ENCODE results near the gene HAO2.
"Not testable (repeated sequence)": the region's sequence is repeated elsewhere in the genome, so short reads cannot be mapped to it uniquely, and the experiment has no call there.

The HAO2 gene

DNA sequence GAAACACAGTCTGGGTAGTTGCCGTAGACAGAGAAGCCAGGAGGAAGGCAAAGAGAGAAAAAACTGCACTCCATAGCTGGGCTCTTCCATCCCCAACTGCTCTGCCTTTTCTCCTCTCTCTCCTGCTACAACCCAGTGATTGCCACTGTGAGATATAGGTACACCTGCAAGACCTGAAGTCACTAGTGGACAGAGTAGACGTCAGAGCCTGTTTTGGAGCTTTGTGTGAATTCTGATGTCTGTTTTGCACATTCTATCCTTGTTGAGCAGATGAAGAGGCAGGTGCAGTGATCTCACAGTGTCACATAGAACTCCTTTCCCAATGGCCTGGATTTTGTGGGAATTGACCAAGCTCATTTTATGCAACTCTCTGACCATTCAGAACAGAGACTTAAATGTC lies 2.2 kb downstream of the HAO2 start:
- H3K27me3 ChIP-seq (ENCODE audit: control insufficient read depth, insufficient read depth, low read length), result no peaks in the 10 kb centered on the region
- H3K4me3 ChIP-seq (ENCODE audit: low read depth, low read length), result no peak overlapping the region
- H3K9me3 ChIP-seq (ENCODE audit: control insufficient read depth, insufficient read depth, low read length), result no peaks in the 10 kb centered on the region
- H3K9ac ChIP-seq (ENCODE audit: low read depth, low read length), result no peak overlapping the region
- H3K36me3 ChIP-seq (ENCODE audit: control insufficient read depth, insufficient read depth, low read length), result no peaks in the 10 kb centered on the region
- H3K4me1 ChIP-seq (ENCODE audit: control insufficient read depth, insufficient read depth, low read length), result peaks cover 8% of the 10 kb centered on the region

DNA sequence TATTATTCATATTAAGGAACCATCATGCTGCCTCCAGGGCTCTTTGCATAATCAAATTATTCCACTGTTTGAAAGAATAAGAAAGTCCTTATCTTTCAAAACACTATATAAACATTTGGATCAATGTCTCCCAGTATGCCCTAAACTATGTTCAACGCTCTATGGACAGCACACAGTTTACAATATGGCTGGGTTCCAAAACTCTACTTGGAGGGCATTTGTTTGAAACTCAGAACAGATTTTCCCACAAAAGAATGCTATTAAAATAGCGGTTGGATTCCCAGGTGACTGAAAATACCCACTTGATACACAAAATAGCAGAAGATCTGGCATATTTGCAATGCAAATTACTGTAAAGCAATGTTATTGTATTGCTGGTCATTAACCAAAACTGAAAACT lies 3.2 kb downstream of the HAO2 start:
- no peaks in the 10 kb centered on the region for H3K27me3 ChIP-seq (ENCODE audit: control insufficient read depth, insufficient read depth, low read length)
- H3K36me3 ChIP-seq (ENCODE audit: control insufficient read depth, insufficient read depth, low read length), result no peaks in the 10 kb centered on the region
- no peak overlapping the region for H3K4me3 ChIP-seq (ENCODE audit: low read depth, low read length)
- H3K4me1 ChIP-seq (ENCODE audit: control insufficient read depth, insufficient read depth, low read length), result peaks cover 8% of the 10 kb centered on the region
- H3K9me3 ChIP-seq (ENCODE audit: control insufficient read depth, insufficient read depth, low read length), result no peaks in the 10 kb centered on the region
- H3K9ac ChIP-seq (ENCODE audit: low read depth, low read length), result no peak overlapping the region

DNA sequence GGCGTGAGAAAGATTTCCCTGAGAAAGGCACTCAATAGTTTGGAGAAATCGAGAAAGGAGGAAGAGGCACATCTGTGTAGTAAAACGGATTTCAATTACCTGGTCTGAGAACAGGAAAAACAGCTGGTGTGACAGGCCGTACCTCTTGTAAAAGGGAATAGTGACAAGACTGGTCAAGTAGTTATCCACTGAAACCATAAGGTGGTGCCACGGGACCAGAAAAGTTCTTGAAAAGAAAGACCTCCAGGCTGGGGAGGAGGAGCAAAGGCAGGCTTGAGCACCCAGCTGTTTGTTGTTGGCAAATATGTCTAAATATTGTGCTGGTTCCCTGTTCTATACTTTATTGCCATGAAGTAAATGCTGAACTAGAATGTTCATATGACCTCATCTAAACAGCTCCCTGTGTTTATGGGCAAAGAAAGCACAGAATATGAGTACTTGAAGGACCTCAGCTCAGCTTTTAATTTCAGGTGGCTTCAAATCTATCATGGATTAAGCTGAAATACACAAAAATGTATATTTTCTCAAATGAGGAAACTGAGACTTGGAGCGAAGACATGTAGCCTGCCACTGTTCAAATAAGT lies 4.0 kb downstream of the HAO2 start:
- Histone ChIP-seq H3K36me3 (ENCODE audit: control insufficient read depth, insufficient read depth, low read length) (no peaks in the 10 kb centered on the region), H3K4me1 (ENCODE audit: control insufficient read depth, insufficient read depth, low read length) (peaks cover 8% of the 10 kb centered on the region), H3K9ac (ENCODE audit: low read depth, low read length) (no peak overlapping the region), H3K27me3 (ENCODE audit: control insufficient read depth, insufficient read depth, low read length) (no peaks in the 10 kb centered on the region), H3K4me3 (ENCODE audit: low read depth, low read length) (no peak overlapping the region), H3K9me3 (ENCODE audit: control insufficient read depth, insufficient read depth, low read length) (no peaks in the 10 kb centered on the region)

DNA sequence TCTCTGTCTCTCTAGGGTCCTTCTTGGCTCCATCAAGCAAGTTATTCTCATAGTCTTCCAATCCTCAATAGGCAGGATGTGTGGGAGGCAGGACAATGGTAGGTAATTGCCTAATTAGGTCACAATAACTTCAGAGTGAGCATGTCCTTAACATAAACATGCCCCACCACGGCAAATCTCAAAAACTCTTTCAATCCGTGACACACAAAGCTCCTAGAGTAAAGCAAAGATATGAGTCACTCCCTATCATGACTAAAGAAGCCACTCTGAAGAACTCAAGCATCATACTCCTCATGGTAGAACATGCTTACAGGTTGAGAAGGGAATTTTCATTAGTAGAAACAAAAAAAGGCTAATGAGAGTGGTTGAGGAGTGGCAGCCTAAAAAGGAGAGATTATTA lies 4.9 kb downstream of the HAO2 start:
- Histone ChIP-seq H3K4me1 (ENCODE audit: control insufficient read depth, insufficient read depth, low read length) (peaks cover 8% of the 10 kb centered on the region), H3K4me3 (ENCODE audit: low read depth, low read length) (no peak overlapping the region), H3K36me3 (ENCODE audit: control insufficient read depth, insufficient read depth, low read length) (no peaks in the 10 kb centered on the region), H3K9me3 (ENCODE audit: control insufficient read depth, insufficient read depth, low read length) (no peaks in the 10 kb centered on the region), H3K27me3 (ENCODE audit: control insufficient read depth, insufficient read depth, low read length) (no peaks in the 10 kb centered on the region), H3K9ac (ENCODE audit: low read depth, low read length) (no peak overlapping the region)

DNA sequence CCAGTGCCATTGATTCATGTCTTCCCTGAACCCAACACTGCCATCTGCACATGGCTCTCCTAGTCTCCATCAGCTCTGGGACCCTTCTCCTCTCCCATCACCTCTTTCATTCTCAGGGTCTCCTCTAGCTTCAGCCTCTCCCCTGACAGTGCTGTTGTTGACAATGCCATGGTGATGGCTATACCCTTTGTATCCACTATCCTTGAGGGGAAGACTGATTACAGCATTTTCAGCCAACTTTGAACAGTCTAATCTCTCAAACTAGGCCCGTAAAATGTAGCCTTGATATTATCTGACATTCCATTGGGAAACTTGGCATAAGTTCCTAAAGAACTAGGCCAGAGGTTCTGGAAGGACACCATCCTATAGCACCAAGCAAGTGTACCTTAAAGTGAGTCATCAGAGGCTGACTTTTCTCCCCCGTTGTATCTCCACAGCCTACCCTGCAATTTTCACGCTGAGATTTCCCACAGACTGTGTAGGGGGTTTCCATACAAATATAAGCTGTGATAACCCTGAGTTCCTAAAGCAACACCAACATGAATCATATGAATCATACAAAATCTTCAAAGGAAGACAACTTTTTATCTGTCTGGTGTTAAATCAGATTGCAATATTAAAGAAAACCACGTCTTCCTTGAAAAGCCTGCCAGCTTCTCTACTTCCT lies 5.8 kb downstream of the HAO2 start:
- Histone ChIP-seq H3K36me3 (ENCODE audit: control insufficient read depth, insufficient read depth, low read length) (no peaks in the 10 kb centered on the region), H3K9ac (ENCODE audit: low read depth, low read length) (no peak overlapping the region), H3K9me3 (ENCODE audit: control insufficient read depth, insufficient read depth, low read length) (no peaks in the 10 kb centered on the region), H3K4me3 (ENCODE audit: low read depth, low read length) (no peak overlapping the region), H3K27me3 (ENCODE audit: control insufficient read depth, insufficient read depth, low read length) (no peaks in the 10 kb centered on the region), H3K4me1 (ENCODE audit: control insufficient read depth, insufficient read depth, low read length) (peaks cover 8% of the 10 kb centered on the region)

DNA sequence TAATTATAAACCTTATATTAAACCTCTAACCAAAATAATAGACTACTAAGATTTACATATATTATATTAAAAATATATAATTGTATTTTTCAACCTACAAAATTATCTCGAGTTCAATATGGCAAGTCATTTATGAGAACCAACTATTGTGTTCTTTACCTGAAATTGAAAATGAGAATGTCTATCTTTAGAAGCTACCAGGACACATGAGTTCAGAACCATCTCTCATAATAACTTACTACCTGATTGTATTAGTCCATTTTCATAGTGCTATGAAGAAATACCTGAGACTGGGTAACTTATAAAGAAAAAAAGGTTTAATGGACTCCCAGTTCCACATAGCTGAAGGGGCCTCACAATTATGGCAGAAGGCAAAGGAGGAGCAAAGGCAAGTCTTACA lies 6.8 kb downstream of the HAO2 start:
- Histone ChIP-seq H3K4me1 (ENCODE audit: control insufficient read depth, insufficient read depth, low read length) (peaks cover 8% of the 10 kb centered on the region), H3K36me3 (ENCODE audit: control insufficient read depth, insufficient read depth, low read length) (no peaks in the 10 kb centered on the region), H3K9ac (ENCODE audit: low read depth, low read length) (no peak overlapping the region), H3K27me3 (ENCODE audit: control insufficient read depth, insufficient read depth, low read length) (no peaks in the 10 kb centered on the region), H3K9me3 (ENCODE audit: control insufficient read depth, insufficient read depth, low read length) (no peaks in the 10 kb centered on the region), H3K4me3 (ENCODE audit: low read depth, low read length) (no peak overlapping the region)

DNA sequence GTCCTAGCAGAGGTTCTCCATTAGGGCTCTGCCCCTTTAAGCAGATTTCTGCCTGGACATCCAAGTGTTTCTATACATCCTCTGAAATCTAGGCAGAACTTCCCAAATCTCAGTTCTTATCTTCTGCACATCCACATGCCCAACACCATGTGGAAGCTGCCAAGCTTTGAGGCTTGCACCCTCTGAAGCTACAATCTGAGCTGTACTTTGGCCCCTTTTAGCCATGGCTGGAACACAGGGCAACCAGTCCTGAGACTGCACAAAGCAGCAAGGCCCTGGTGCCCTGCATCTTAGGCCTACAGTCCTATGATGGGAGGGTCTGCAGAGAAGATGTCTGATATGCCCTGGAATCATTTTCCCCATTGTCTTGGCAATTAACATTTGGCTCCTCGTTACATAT lies 8.0 kb downstream of the HAO2 start:
- Histone ChIP-seq H3K27me3 (ENCODE audit: control insufficient read depth, insufficient read depth, low read length) (no peaks in the 10 kb centered on the region), H3K9me3 (ENCODE audit: control insufficient read depth, insufficient read depth, low read length) (no peaks in the 10 kb centered on the region), H3K36me3 (ENCODE audit: control insufficient read depth, insufficient read depth, low read length) (no peaks in the 10 kb centered on the region), H3K4me1 (ENCODE audit: control insufficient read depth, insufficient read depth, low read length) (peaks cover 7% of the 10 kb centered on the region), H3K9ac (ENCODE audit: low read depth, low read length) (no peak overlapping the region), H3K4me3 (ENCODE audit: low read depth, low read length) (no peak overlapping the region)

DNA sequence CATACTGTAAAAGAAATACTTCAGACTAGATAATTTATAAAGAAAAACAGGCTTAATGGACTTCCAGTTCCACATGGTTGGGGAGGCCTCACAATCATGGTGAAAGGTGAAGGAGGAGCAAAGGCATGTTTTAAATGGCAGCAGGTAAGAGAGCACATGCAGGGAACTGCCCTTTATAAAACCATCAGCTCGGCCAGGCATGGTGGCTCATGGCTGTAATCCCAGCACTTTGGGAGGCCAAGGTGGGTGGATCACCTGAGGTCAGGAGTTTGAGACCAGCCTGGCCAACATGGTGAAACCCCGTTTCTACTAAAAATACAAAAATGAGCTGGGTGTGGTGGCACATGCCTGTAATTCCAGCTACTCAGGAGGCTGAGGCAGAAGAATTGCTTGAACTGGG lies 9.0 kb downstream of the HAO2 start:
- not testable (repeated sequence) for H3K9ac ChIP-seq (ENCODE audit: low read depth, low read length); H3K9me3 ChIP-seq (ENCODE audit: control insufficient read depth, insufficient read depth, low read length); H3K27me3 ChIP-seq (ENCODE audit: control insufficient read depth, insufficient read depth, low read length); H3K4me1 ChIP-seq (ENCODE audit: control insufficient read depth, insufficient read depth, low read length); H3K4me3 ChIP-seq (ENCODE audit: low read depth, low read length); H3K36me3 ChIP-seq (ENCODE audit: control insufficient read depth, insufficient read depth, low read length)

DNA sequence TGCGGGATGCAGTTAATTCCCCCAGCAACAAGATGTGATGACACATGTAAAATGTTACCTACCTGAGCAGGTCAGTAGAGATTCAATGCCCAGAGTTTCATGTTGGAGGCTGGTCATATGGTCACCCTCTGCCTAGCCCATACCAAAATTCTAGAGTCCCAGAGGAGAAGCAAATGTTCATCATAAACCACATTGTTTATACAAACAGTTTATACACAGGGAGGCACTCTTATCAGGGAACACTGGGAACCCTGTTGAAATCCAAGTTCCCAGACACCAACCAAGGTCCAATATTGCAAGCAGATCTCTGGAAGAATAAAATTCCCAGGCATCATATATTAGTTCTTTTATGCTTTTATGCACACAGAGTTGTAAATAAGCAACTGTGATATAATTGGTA lies 10.5 kb downstream of the HAO2 start:
- no peak overlapping the region for H3K9ac ChIP-seq (ENCODE audit: low read depth, low read length)
- H3K36me3 ChIP-seq (ENCODE audit: control insufficient read depth, insufficient read depth, low read length), result no peaks in the 10 kb centered on the region
- no peak overlapping the region for H3K4me3 ChIP-seq (ENCODE audit: low read depth, low read length)
- no peaks in the 10 kb centered on the region for H3K9me3 ChIP-seq (ENCODE audit: control insufficient read depth, insufficient read depth, low read length)
- H3K4me1 ChIP-seq (ENCODE audit: control insufficient read depth, insufficient read depth, low read length), result no peaks in the 10 kb centered on the region
- H3K27me3 ChIP-seq (ENCODE audit: control insufficient read depth, insufficient read depth, low read length), result no peaks in the 10 kb centered on the region

DNA sequence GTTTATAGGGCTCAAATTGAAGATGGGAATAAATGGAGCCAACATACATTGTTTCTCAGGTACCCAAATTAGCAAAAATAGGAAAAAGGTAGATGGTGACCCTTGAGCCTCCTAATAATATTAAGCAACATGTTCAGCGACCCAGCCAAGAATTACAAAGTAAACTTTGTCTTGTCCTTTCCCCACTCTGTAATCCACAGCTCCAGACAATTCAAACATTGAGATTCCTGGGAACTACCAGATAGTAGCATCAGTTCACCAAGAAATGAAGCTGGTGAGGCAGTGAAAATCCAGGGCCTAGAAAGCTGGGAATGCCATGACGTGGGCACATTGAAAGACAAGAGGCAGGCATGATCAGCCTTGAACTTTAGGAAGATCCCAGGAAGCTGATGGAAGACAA lies 11.7 kb downstream of the HAO2 start:
- no peaks in the 10 kb centered on the region for H3K36me3 ChIP-seq (ENCODE audit: control insufficient read depth, insufficient read depth, low read length)
- no peak overlapping the region for H3K9ac ChIP-seq (ENCODE audit: low read depth, low read length)
- no peak overlapping the region for H3K4me3 ChIP-seq (ENCODE audit: low read depth, low read length)
- no peaks in the 10 kb centered on the region for H3K9me3 ChIP-seq (ENCODE audit: control insufficient read depth, insufficient read depth, low read length)
- no peaks in the 10 kb centered on the region for H3K27me3 ChIP-seq (ENCODE audit: control insufficient read depth, insufficient read depth, low read length)
- no peaks in the 10 kb centered on the region for H3K4me1 ChIP-seq (ENCODE audit: control insufficient read depth, insufficient read depth, low read length)

DNA sequence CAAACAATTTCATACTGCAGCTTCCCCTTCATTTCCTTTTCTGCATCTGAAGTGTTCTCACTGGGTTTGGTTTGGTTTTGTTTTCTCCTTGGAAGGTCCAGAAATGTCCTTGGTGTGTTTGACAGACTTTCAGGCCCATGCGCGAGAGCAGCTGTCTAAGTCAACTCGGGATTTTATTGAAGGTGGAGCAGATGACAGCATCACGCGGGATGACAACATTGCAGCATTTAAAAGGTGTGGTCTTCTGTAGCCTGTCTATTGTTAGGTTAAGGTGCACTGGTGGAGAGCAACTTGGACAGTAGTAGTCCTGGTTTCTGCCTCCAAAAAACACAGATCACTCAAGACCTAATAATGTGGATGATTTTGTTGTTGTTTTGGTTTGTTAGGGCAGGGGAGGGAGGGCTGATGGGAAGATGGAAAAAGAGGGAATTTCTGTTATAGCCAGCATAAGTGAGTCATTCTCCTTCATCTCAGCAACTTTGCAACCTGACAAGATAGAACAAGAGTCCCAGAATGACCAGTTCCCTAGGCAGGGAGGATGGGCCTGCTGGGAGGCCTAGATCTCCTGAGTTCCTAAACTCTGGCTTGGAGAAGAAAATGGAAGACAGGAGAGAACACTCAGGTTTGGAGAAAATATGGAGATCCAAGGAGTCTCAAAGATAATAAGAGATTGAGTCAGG lies 12.5 kb downstream of the HAO2 start:
- H3K9me3 ChIP-seq (ENCODE audit: control insufficient read depth, insufficient read depth, low read length), result no peaks in the 10 kb centered on the region
- no peak overlapping the region for H3K4me3 ChIP-seq (ENCODE audit: low read depth, low read length)
- H3K27me3 ChIP-seq (ENCODE audit: control insufficient read depth, insufficient read depth, low read length), result no peaks in the 10 kb centered on the region
- no peak overlapping the region for H3K9ac ChIP-seq (ENCODE audit: low read depth, low read length)
- no peaks in the 10 kb centered on the region for H3K4me1 ChIP-seq (ENCODE audit: control insufficient read depth, insufficient read depth, low read length)
- H3K36me3 ChIP-seq (ENCODE audit: control insufficient read depth, insufficient read depth, low read length), result no peaks in the 10 kb centered on the region

DNA sequence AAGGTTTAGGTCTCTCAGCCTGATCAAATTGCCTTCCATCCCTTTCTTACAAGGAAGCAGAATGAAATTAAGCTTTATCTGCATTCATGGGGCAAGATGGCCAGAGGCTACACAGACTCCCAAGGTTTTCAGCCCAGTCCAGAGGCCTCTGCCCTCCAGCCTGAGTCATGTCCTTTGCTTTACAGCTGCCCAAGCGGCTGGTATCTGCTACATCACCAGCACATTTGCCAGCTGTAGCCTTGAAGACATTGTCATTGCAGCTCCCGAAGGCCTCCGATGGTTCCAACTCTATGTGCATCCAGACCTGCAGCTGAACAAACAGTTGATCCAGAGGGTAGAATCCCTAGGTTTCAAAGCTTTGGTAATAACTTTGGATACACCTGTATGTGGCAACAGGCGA lies 16.0 kb downstream of the HAO2 start:
- Histone ChIP-seq H3K9me3 (ENCODE audit: control insufficient read depth, insufficient read depth, low read length) (no peaks in the 10 kb centered on the region), H3K27me3 (ENCODE audit: control insufficient read depth, insufficient read depth, low read length) (no peaks in the 10 kb centered on the region), H3K4me1 (ENCODE audit: control insufficient read depth, insufficient read depth, low read length) (no peaks in the 10 kb centered on the region), H3K9ac (ENCODE audit: low read depth, low read length) (no peak overlapping the region), H3K36me3 (ENCODE audit: control insufficient read depth, insufficient read depth, low read length) (no peaks in the 10 kb centered on the region), H3K4me3 (ENCODE audit: low read depth, low read length) (no peak overlapping the region)

All from iPS-15b (cell line).